ENCODE measurements around the gene LOC101059915.
"Not testable (repeated sequence)": the region's sequence is repeated elsewhere in the genome, so short reads cannot be mapped to it uniquely, and the experiment has no call there.

The LOC101059915 gene

DNA sequence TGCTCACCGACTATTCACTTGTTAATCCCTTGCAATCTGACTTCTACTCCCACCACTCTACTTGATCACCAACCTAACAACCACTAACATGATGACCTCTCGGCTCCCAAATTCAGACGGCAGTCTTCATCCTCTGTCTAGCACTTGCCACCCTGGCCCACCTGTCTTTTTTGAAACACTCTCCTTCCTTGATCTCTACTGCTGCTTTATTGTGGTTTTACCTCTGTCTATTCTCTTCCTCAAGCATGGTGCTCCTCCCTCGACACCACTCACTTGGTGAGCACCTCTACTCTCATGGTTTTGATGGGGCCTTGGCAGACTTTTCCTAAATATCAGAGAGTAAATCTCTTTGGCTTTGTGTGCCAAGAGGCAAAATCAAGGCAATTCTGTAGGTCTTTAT, 27.3 kb upstream of the LOC101059915 start:
- peaks cover 4% of the 10 kb centered on the region for H3K4me1 Mint-ChIP-seq (ENCODE audit: low read depth)
- H3K27me3 Mint-ChIP-seq (ENCODE audit: low read depth): no peaks in the 10 kb centered on the region
- no peak overlapping the region for H3K4me3 Mint-ChIP-seq (ENCODE audit: unreplicated experiment)
- no peak overlapping the region for H3K27ac Mint-ChIP-seq (ENCODE audit: unreplicated experiment)
- TF ChIP-seq, protein P1, sequence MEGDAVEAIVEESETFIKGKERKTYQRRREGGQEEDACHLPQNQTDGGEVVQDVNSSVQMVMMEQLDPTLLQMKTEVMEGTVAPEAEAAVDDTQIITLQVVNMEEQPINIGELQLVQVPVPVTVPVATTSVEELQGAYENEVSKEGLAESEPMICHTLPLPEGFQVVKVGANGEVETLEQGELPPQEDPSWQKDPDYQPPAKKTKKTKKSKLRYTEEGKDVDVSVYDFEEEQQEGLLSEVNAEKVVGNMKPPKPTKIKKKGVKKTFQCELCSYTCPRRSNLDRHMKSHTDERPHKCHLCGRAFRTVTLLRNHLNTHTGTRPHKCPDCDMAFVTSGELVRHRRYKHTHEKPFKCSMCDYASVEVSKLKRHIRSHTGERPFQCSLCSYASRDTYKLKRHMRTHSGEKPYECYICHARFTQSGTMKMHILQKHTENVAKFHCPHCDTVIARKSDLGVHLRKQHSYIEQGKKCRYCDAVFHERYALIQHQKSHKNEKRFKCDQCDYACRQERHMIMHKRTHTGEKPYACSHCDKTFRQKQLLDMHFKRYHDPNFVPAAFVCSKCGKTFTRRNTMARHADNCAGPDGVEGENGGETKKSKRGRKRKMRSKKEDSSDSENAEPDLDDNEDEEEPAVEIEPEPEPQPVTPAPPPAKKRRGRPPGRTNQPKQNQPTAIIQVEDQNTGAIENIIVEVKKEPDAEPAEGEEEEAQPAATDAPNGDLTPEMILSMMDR (IDR thresholded peaks at IDR 0.05): no peak
- no peak for DNase-seq (ENCODE audit: low spot score)
- peaks cover 11% of the 10 kb centered on the region for H3K9me3 Mint-ChIP-seq (ENCODE audit: low read depth)
- H3K36me3 Mint-ChIP-seq (ENCODE audit: low read depth): no peaks in the 10 kb centered on the region

DNA sequence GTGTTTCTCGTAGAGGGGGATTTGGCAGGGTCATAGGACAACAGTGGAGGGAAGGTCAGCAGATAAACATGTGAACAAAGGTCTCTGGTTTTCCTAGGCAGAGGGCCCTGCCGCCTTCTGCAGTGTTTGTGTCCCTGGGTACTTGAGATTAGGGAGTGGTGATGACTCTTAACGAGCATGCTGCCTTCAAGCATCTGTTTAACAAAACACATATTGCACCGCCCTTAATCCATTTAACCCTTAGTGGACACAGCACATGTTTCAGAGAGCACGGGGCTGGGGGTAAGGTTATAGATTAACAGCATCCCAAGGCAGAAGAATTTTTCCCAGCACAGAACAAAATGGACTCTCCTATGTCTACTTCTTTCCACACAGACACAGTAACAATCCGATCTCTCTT, 22.9 kb upstream of the LOC101059915 start:
- not testable (repeated sequence) for H3K27ac Mint-ChIP-seq (ENCODE audit: unreplicated experiment); H3K36me3 Mint-ChIP-seq (ENCODE audit: low read depth)

DNA sequence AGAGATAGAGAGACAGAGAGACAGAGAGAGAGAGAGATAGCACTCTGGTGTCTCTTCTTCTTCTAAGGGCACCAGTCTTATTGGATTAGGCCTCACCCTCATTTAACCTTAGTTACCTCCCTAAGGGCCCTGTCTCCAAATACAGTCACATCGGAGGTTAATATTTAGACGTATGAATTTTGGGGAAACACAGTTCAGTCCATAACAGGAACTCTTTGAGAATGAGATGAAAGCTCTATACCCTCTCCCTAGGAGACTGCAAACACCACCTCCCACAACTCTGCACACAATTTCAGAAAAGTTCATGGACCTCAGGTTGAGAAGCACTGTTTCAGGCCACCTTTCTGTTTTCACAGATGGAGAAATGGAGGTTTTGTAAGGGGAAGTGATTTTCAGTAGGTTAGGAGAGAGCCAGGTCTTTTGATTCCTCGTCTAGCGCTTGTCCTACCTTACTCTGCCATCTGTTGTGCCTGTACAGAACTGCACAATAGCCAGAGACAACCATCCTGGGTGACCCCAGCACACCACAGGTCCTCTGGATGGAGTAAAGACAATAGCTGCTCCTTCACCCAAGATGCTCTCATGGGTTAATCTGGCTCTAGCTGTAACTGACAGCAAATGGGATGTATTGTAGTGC, 16.9 kb upstream of the LOC101059915 start:
- DNase-seq (ENCODE audit: low spot score): no peak
- Mint-ChIP-seq H3K27ac (ENCODE audit: unreplicated experiment) (no peak overlapping the region), H3K4me3 (ENCODE audit: unreplicated experiment) (no peak overlapping the region), H3K27me3 (ENCODE audit: low read depth) (no peaks in the 10 kb centered on the region), H3K36me3 (ENCODE audit: low read depth) (no peaks in the 10 kb centered on the region), H3K9me3 (ENCODE audit: low read depth) (no peaks in the 10 kb centered on the region), H3K4me1 (ENCODE audit: low read depth) (no peaks in the 10 kb centered on the region)
- TF ChIP-seq, protein P1 (IDR thresholded peaks at IDR 0.05): peak; percentile 18

More for the DNA sequence above, 22.9 kb upstream of the LOC101059915 start:
- H3K27me3 Mint-ChIP-seq (ENCODE audit: low read depth); H3K4me1 Mint-ChIP-seq (ENCODE audit: low read depth); H3K4me3 Mint-ChIP-seq (ENCODE audit: unreplicated experiment); DNase-seq (ENCODE audit: low spot score): not testable (repeated sequence)
- peaks cover 11% of the 10 kb centered on the region for H3K9me3 Mint-ChIP-seq (ENCODE audit: low read depth)

DNA sequence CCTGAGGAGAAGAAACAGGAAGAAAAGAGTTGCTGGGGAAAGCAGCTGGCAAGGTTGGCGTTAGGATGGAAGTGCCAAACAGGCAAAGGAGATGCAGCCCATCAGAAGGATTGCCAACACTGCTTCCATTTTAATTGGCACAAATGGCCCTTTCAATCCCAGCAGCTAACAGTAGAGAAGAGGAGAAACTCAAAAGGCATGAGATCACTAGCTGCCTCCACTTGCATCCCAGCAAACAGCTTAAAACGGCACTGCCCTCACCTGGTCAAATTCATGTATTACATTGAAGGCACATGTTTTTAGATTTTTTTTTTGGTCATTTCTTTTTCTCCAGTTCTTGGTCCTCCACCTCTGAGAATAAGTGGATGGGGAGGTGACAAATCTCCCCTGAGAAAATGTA, 14.9 kb upstream of the LOC101059915 start:
- H3K27me3 Mint-ChIP-seq (ENCODE audit: low read depth): no peaks in the 10 kb centered on the region
- no peaks in the 10 kb centered on the region for H3K4me1 Mint-ChIP-seq (ENCODE audit: low read depth)
- H3K4me3 Mint-ChIP-seq (ENCODE audit: unreplicated experiment): no peak overlapping the region
- no peak overlapping the region for H3K27ac Mint-ChIP-seq (ENCODE audit: unreplicated experiment)
- TF ChIP-seq, protein P1 (IDR thresholded peaks at IDR 0.05): peak; percentile 79
- no peaks in the 10 kb centered on the region for H3K36me3 Mint-ChIP-seq (ENCODE audit: low read depth)
- no peaks in the 10 kb centered on the region for H3K9me3 Mint-ChIP-seq (ENCODE audit: low read depth)
- no peak for DNase-seq (ENCODE audit: low spot score)

DNA sequence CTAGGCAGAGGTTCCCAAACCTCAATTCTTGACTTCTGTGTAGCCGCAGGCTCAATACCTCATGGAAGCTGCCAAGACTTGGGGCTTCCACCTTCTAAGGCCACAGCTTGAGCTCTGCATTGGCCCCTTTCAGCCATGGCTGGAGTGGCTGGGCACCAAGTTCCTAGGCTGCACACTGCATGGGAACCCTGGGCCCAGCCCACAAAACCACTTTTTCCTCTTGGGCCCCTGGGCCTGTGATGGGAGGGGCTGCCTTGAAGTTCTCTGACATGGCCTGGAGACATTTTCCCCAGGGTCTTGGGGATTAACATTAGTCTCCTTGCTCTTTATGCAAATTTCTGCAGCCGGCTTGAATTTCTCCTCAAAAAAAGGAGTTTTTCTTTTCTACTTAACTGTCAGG, 14.0 kb upstream of the LOC101059915 start:
- Mint-ChIP-seq H3K27ac (ENCODE audit: unreplicated experiment) (no peak overlapping the region), H3K36me3 (ENCODE audit: low read depth) (no peaks in the 10 kb centered on the region), H3K4me1 (ENCODE audit: low read depth) (no peaks in the 10 kb centered on the region), H3K4me3 (ENCODE audit: unreplicated experiment) (no peak overlapping the region), H3K27me3 (ENCODE audit: low read depth) (no peaks in the 10 kb centered on the region), H3K9me3 (ENCODE audit: low read depth) (no peaks in the 10 kb centered on the region)
- DNase-seq (ENCODE audit: low spot score): no peak
- TF ChIP-seq, protein P1 (IDR thresholded peaks at IDR 0.05): no peak

DNA sequence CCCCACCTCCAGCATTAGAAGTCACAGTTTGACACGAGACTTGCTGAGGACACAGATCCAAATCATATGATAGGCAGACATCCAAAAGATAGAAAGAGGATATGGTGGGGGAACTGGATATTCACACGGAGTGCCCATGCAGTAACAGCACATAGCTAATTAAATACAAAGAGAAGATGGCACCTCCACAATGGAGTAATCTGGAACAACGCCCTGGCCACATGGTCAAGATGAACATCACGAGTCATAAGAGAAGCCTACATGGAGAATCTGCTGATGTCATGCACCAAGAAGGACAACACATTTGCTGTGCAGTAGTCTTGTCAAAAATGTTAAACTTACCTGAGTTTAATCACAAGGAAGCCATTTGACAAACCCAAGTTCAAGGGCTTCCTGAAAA, 10.1 kb upstream of the LOC101059915 start:
- Mint-ChIP-seq H3K27me3 (ENCODE audit: low read depth) (no peaks in the 10 kb centered on the region), H3K27ac (ENCODE audit: unreplicated experiment) (no peak overlapping the region), H3K36me3 (ENCODE audit: low read depth) (no peaks in the 10 kb centered on the region), H3K4me3 (ENCODE audit: unreplicated experiment) (no peak overlapping the region), H3K4me1 (ENCODE audit: low read depth) (no peaks in the 10 kb centered on the region), H3K9me3 (ENCODE audit: low read depth) (no peaks in the 10 kb centered on the region)
- DNase-seq (ENCODE audit: low spot score): no peak
- TF ChIP-seq, protein P1 (IDR thresholded peaks at IDR 0.05): no peak
